Body of pancreas (tissue), 4 donors: ENCODE results near the gene ITPR2.

Source experiments
- CTCF ChIP-seq, 7 experiments: fragments of 450-650 bp in 4 of 7; fragments of 200-600 bp in 3 of 7; sonication (generic) in 3 of 7; IDR thresholded peaks; one replicate each; pipeline ENCODE4 v1.5.1; 2016 to 2019; ENCODE audit warnings: antibody characterized with exemption in 7 of 7
- POLR2A ChIP-seq, 3 donors: fragments of 450-650 bp; IDR thresholded peaks; one replicate each; pipeline ENCODE4 v1.6.1; 2016; ENCODE audit warnings: antibody characterized with exemption in 3 of 3, mild to moderate bottlenecking in 2 of 3

DNA sequence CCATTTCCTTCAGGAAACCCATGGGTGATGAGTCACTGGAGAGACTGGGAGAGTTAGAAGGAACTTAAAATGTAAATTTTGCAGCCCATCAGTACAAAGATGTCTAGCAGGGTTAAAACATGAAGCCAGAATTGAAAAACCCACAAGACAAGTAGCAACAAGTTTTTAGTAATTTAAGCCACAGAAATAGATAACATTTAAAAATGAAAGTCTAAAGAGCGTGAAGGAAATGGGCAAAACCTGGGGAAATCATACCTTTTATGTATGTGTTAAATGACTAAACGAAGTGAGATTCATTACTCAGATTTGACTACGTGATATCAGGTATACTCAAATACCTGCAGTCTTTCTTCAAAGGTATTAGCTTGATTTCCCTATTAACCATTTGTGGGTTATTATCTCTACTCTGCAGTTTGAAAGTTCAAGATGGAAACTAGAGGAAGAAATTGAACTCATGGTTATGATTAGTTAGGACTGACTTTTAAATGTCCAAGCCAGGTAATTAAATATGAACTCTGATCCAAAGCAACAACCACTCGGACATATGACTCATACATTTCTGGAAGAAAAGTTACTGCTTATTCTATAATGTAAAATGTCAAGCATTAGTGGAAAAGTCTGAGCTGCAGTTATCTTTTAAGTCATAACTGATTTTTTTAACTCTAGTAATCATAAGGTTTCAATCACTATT, 84.1 kb downstream of the ITPR2 start:
- TF ChIP-seq CTCF (IDR thresholded peaks at IDR 0.05), result no peak
- no peak for TF ChIP-seq POLR2A (IDR thresholded peaks at IDR 0.05)
